Lower leg skin (tissue), 3 donors: ENCODE measurements around the gene TMOD2.

Source experiments
- CTCF ChIP-seq, 3 donors: fragments of 450-650 bp; IDR thresholded peaks; one replicate each; pipeline ENCODE4 v1.5.1; 2016; ENCODE audit warnings: antibody characterized with exemption in 3 of 3, mild to moderate bottlenecking in 3 of 3, moderate library complexity in 2 of 3
- POLR2A ChIP-seq, 2 donors: fragments of 450-650 bp; IDR thresholded peaks; one replicate each; pipeline ENCODE4 v1.6.1; 2016 to 2017; ENCODE audit warnings: antibody characterized with exemption in 2 of 2, mild to moderate bottlenecking in 1 of 2, moderate library complexity in 1 of 2

GRCh38 chr15:51752888-51753287 lies 1.5 kb downstream of the TMOD2 start:
- TF ChIP-seq CTCF (IDR thresholded peaks at IDR 0.05), result no peak
- TF ChIP-seq POLR2A (IDR thresholded peaks at IDR 0.05), result no peak
